GM19193 (cell line): ENCODE results near the gene EEF2K.

Experiments used
- POLR2A ChIP-seq: IDR thresholded peaks from 4 replicates; pipeline ENCODE4 v1.6.1; 2011; ENCODE audit not compliant: insufficient read depth, insufficient read length; ENCODE audit errors: extremely low read depth

The EEF2K gene

GRCh38 chr16:22253272-22253671 is 47.2 kb downstream of the EEF2K start:
- no peak for TF ChIP-seq POLR2A

GRCh38 chr16:22255335-22255734 is 49.3 kb downstream of the EEF2K start:
- TF ChIP-seq POLR2A = no peak

- TF ChIP-seq POLR2A = no peak
Observed at GRCh38 chr16:22257440-22257839, 51.4 kb downstream of the EEF2K start.

DNA sequence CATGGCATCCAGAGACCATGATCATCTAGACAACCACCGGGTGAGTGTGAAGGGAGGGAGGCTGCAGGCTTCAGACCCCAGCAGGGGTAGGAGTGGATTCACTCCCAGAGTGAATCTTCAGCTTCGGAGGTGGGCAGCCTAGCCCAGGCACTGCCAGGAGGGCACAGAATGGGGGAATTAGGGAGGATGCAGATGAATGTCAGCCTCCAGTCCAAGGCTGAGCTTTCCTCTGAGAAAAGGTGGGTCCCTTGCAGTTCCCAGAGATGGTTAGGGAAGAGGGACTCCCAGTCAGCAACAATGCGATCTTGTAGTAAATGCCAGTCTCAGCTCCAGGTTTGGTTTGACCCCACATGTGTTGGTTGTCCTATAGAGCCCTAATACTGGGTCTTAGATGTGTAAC is 54.4 kb downstream of the EEF2K start:
- TF ChIP-seq POLR2A = no peak

DNA sequence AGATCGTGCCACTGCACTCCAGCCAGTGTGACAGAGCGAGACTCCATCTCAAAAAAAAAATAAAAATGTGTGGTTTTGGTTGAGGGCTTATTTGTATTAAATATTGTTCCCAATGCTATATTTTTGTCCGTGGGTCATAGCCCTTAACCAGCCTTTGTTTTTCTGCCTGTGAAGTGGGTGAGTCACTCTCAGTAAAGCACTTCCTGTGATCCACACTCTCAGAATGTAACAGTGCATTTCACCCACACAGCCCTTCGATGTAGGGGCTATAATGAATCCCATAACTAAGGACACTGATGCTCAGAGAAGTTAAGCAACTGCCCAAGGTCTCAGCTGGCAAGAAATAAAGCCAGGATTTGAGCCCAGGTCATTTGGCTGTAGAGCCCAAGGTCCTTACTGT is 56.4 kb downstream of the EEF2K start:
- no peak for TF ChIP-seq POLR2A

- no peak for TF ChIP-seq POLR2A
Observed at GRCh38 chr16:22264786-22265185, 58.7 kb downstream of the EEF2K start.

- TF ChIP-seq POLR2A = no peak
Observed at GRCh38 chr16:22265351-22265750, 59.3 kb downstream of the EEF2K start.

GRCh38 chr16:22266546-22266945 is 60.5 kb downstream of the EEF2K start:
- TF ChIP-seq POLR2A = no peak

GRCh38 chr16:22267764-22268163 is 61.7 kb downstream of the EEF2K start:
- TF ChIP-seq POLR2A = no peak

DNA sequence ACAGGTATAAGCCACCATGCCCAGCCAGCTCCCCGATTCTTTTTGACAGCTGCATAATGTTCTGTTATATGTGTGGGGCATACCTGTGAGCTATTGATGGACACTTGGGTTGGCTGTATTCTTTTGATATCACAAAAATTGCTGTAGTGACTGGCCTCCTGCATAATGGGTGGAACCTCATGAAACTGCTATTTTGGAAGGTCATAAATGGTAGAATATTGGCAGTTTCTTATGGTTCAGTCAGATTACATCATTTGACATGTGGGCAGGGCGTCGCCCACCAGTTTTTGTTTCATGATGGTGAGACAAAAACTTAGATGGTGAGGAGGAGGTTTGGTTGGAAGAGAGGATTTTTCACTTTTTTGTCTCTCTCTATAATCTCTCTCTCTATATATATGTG is 64.4 kb downstream of the EEF2K start:
- no peak for TF ChIP-seq POLR2A

- no peak for TF ChIP-seq POLR2A
Observed at GRCh38 chr16:22272870-22273650, 67.0 kb downstream of the EEF2K start.

GRCh38 chr16:22274916-22275315 is 68.8 kb downstream of the EEF2K start:
- TF ChIP-seq POLR2A = no peak

DNA sequence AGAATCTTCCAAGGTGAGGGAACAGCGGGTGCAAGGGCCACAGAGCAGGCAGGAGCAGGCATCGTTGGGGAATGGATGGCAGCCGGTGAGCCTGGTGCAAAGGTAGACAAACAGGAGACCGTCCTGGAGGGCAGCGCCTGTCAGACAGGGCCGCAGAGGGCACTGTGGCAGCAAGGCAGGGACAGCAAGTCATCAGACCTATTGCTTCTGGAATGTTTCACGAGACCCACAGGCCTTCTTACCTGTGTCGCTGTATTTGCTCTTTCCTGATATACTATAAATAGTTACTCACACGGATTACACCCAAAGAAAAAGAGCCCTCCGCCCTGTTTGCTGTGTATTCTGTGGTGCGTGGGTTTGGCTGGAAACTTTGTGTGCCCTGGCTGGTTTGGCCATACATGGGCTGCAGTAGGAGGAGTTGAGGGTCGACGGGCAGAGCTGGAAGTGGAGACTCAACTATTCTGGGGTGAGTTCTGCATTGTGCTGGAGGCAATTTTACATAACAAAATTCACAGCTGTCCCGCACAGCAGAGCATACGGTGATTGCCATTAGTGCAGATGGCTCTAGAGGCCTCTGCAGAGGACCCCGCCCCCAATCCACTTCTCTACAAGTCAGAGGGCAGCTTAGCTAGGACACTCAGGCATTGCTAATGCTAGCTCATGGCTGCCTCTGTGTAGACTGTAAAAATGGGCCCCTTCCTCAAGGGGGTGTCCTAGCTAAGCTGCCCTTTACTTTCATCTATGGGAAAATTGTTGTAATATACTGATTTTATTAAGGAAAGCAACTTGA is 72.6 kb downstream of the EEF2K start:
- no peak for TF ChIP-seq POLR2A

DNA sequence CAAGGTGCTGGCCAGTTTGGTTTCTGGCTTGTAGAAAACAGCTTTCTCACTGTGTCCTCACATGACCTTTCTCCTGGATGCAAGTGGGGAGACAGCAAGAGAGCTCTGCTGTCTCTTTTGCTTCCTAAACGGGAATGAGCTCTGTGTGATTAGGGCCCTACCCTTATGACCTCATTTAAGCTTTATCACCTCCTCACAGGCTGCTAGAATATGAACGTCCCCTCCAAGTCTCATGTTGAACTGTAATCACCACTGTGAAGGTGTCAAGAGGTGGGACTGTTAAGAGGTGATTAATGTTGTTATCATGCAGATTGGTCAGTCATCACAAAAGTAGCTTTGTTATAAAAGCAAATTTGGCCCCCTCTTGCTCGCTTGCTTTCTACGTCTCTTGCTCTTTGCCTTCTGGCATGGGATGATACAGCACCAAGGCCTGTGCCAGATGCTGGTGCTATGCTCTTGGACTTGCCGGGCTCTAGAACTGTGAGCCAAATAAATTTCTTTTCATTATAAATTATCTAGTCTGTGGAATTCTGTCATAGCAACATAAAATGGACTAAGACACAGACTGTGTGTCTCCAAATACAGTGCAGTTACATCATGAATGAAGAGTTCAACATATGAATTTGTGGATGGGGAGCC is 76.3 kb downstream of the EEF2K start:
- no peak for TF ChIP-seq POLR2A

GRCh38 chr16:22284637-22285036 is 78.6 kb downstream of the EEF2K start:
- no peak for TF ChIP-seq POLR2A

GRCh38 chr16:22285080-22285479 is 79.0 kb downstream of the EEF2K start:
- no peak for TF ChIP-seq POLR2A

DNA sequence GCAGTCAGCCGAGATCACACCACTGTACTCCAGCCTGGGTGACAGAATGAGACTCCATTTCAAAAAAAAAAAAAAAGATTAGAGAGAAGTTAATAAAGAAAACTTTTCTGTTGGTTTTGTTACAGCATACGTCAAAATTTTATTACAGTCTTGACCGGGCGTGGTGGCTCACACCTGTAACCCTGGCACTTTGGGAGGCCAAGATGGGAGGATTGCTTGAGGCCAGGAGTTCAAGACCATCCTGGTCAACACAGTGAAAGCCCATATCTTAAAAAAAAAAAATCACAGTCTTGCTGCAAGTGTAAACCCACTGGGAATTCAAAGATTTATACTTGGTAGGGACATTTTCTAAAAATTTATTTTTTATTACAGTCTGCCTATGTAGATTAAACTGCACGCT is 84.9 kb downstream of the EEF2K start:
- no peak for TF ChIP-seq POLR2A

- TF ChIP-seq POLR2A = no peak
Observed at GRCh38 chr16:22291860-22292318, 85.8 kb downstream of the EEF2K start.
